Epithelial cell of proximal tubule (primary cell): ENCODE measurements around the gene MAP2. TPM values are rescaled to one million over a fixed set of nuclear protein-coding genes. Genes with fewer than 3 reads are reported as not detected.

Source experiments
- DNase-seq: peaks from one replicate; pipeline ENCODE4 v3.0.0-alpha.2; 2011; ENCODE audit warnings: low read depth
- H3K4me3 ChIP-seq: 2 replicates; pipeline ENCODE4 v1.5.1; 2011; ENCODE audit warnings: low read depth, mild to moderate bottlenecking, low read length
- CTCF ChIP-seq: conservative IDR thresholded peaks from 2 replicates; pipeline ENCODE4 v1.5.1; 2012; ENCODE audit warnings: low read depth, mild to moderate bottlenecking, low read length
- total RNA-seq: library from RNA; depleted of rRNA; stranded (reverse); fragments of >200 nt; gene quantifications from 2 replicates; pipeline ENCODE4 v1.2.3, GENCODE V29; 2015

Gene MAP2
- 4.0 and 12.2 TPM in 2 replicates for total RNA-seq

GRCh38 chr2:209423562-209424198 lies at the start of gene MAP2:
MAP2 (plus strand) TSS chr2:209424047; CDS start chr2:209653171, 229,124 bp downstream.
- TF ChIP-seq CTCF, result peak; percentile 66
- no peak for DNase-seq
- H3K4me3 ChIP-seq, result peak within 1 kb of the TSS; percentile 74

GRCh38 chr2:209376686-209377085 lies 47.2 kb upstream of the MAP2 start:
- H3K4me3 ChIP-seq, result no peak overlapping the region
- TF ChIP-seq CTCF, result no peak
- no peak for DNase-seq

- peak; percentile 63 for DNase-seq
- H3K4me3 ChIP-seq, result no peak overlapping the region
- no peak for TF ChIP-seq CTCF
Observed at GRCh38 chr2:209380293-209380692, 43.6 kb upstream of the MAP2 start.

GRCh38 chr2:209381091-209381490 lies 42.8 kb upstream of the MAP2 start:
- no peak for TF ChIP-seq CTCF
- no peak for DNase-seq

GRCh38 chr2:209382775-209383174 lies 41.1 kb upstream of the MAP2 start:
- DNase-seq, result no peak

More at GRCh38 chr2:209381091-209381490, 42.8 kb upstream of the MAP2 start:
- H3K4me3 ChIP-seq, result no peak overlapping the region

GRCh38 chr2:209383212-209383611 lies 40.6 kb upstream of the MAP2 start:
- peak; percentile 84 for DNase-seq
- TF ChIP-seq CTCF, result no peak
- no peak overlapping the region for H3K4me3 ChIP-seq

More at GRCh38 chr2:209382775-209383174, 41.1 kb upstream of the MAP2 start:
- no peak for TF ChIP-seq CTCF
- no peak overlapping the region for H3K4me3 ChIP-seq

GRCh38 chr2:209387389-209387788 lies 36.5 kb upstream of the MAP2 start:
- no peak overlapping the region for H3K4me3 ChIP-seq
- no peak for TF ChIP-seq CTCF
- DNase-seq, result no peak
